Stimulated activated CD4-positive, alpha-beta T cell treated with anti-CD3 and anti-CD28 coated beads, Interleukin-15, amount 100 ng/mL, for 48 hours (primary cell): ENCODE results near the gene TMEM165.
A peak's percentile ranks its signal among the peaks of the same experiment; 100 is the strongest.

Experiments used
- DNase-seq, 2 donors: peaks; one replicate each; pipeline ENCODE4 v3.0.0-alpha.2; 2020; ENCODE audit warnings: low read depth in 2 of 2

TMEM165 gene

DNA sequence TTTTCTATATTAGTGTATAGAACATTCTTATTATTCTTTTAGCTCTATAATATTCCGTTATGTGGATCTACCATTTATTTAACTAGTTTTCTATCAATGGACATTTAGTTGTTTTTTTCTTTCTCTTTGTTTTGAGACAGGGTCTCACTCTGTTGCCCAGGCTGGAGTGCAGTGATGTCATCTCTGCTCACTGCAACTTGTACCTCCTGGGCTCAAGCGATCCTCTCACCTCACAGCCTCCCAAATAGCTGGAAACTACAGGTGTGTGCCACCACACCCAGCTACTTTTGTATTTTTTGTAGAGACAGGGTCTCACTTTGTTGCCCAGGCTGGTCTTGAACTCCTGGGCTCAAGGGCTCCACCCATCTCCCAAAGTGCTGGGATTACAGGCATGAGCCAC is 10.8 kb downstream of the TMEM165 start:
- no peak for DNase-seq

DNA sequence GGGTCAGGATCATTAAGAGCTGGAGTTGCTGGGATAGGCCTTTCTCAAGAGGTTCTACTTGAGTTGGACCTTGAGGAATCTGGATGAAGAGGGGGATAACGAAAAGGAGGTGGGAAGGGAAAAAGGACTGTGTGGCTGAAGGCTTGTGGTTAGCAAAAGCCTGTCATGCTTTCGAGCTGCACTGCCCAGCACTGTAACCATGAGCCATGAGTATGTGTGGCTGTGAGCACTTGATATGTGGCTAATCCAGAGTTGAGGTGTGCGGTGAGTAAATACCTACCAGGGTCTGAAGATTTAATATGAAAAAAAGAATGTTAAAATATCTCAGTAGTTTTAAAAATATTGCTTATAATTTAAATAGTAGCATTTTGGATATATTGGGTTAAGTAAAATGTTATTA is 11.4 kb downstream of the TMEM165 start:
- DNase-seq: no peak

DNA sequence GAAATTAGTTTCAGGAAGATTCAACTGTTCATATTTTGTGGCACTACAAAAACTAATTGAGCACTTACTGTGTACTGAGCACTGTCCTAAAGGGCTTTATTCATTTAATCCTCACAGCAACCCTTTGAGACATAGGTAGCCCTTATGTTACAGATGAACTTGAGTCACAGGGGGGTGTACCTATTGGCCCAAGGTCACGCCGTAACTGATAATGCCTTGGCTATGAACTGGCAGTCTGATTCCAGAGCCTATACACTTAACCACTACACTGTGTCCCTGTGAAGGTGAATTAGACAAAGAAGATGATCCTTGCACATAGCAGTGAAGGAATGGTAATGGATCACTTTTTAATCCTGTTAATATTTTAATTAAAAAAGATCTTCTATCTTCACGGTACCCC is 12.0 kb downstream of the TMEM165 start:
- no peak for DNase-seq

DNA sequence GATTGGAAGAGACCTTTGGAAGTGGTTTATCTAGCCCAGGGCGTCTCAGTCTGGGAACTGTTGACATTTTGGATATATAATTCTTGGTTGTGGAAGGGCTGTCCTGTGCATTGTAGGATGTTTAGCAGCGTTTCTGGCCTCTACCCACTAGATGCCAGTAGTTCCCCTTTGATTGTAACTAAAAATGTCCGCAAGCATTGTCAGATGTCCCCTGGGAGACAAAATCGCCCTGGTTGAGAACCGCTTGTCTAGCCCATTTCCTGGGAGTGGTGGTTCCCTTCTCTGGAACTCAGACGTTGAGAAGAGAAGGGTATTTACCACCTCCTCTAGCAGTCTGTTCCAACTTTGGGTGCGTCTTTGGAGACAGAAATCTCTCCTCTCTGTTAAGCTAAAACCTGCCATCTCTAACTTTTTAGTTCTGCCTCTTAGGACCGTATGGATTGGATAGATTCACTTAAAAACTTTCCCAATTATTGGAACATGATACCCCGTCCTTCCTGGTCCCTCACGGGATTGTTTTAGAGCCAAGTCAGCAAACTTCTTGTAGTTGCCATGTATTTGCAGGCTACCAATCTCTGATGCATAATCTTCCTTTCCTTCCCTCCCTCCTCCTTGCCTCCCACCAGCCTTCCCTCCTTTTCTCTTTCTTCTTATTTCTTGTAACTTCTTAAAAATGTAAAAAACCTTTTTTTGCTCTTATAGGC is 13.9 kb downstream of the TMEM165 start:
- DNase-seq: no peak

DNA sequence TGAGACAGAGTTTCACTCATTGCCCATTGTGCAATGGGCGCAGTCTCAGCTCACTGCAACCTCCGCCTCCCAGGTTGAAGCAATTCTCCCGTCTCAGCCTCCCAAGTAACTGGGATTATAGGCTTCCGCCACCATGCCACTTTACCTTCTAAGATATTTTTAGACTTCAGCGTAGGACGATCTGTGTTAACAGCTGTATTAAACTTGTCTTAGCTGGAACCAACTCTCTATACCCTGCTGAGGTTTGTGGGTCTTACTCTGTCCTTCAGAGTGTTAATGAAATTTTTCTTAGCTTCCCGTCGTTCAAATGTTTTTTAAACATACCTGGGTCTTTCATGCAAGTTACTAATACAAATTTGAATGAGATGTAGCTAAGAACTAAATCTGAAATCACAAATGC is 14.7 kb downstream of the TMEM165 start:
- DNase-seq: no peak

DNA sequence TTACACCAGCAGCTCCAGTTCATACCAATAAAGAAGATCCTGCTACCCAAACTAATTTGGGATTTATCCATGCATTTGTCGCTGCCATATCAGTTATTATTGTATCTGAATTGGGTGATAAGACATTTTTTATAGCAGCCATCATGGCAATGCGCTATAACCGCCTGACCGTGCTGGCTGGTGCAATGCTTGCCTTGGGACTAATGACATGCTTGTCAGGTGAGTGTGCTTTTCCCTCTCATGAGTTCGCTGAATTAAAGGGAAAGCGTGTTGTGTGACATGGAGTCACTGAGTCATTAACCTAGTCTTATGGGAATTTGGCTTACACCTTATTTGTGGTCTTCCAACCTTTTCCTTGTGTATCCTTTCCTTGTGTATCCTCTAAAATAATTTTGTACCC is 15.9 kb downstream of the TMEM165 start:
- no peak for DNase-seq

DNA sequence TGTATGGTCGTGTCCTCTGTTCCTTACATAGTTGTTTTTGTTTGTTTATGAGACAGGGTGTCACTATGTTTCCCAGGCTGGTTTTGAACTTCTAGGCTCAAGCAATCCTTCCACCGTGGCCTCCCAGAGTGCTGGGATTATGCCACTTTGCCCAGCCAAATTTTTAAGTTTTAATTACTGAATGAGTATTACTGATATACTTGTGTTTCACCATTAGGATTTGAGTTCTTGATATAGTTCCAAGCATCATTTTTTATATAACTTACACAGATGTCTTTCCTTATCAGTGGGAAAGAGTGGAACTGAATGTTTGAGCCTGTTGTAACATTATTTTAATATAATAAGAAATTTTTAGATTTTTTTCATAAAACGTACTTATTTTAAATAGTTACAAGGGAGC is 20.4 kb downstream of the TMEM165 start:
- DNase-seq: no peak

DNA sequence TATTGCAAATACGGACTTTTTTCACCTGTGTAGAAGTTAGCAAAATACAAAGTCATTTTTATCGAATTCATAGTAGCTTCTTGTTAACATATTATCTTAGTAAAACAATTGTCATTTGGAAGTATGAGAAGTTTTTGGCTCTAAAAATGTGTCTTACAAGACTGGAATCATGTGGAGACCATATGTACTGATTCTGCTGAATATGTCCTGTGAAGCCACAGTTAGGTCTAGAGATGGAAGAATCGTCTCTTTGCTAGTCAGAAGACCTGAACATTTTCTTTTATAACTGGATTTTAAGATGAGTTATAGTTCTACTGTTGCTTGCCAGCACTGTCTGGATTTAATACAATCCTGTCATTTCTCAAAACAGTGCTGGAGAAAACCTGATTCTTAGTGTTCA is 29.0 kb downstream of the TMEM165 start:
- DNase-seq: no peak

DNA sequence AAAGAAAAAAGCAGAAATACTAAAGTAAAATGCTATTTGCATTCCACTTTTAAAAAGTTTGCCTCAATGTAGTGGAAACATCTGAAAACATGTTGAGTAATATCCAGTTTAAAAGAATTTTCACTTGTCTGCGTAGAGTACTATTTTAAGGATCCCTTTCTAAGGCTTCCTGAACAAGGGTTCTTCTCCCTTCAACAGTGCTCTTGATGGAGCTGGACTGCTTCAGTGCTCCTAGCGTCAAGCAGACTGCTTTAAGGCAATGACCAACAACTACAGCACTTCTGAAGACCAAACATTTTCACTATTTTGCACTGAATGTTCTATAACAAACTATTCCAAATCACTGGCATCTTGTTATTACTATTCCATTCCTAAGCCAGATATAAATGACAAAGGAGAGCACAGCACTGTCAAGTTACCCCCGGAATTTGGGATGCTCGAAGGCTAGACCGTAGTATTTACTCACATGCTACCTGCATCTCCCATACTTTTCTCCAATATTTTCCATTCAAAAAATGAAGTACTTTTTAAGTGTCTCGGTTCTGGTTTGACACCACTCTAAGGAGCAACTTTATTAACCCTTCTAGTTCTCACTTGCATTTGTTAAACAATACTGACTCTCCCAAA is 36.1 kb downstream of the TMEM165 start:
- DNase-seq: no peak

DNA sequence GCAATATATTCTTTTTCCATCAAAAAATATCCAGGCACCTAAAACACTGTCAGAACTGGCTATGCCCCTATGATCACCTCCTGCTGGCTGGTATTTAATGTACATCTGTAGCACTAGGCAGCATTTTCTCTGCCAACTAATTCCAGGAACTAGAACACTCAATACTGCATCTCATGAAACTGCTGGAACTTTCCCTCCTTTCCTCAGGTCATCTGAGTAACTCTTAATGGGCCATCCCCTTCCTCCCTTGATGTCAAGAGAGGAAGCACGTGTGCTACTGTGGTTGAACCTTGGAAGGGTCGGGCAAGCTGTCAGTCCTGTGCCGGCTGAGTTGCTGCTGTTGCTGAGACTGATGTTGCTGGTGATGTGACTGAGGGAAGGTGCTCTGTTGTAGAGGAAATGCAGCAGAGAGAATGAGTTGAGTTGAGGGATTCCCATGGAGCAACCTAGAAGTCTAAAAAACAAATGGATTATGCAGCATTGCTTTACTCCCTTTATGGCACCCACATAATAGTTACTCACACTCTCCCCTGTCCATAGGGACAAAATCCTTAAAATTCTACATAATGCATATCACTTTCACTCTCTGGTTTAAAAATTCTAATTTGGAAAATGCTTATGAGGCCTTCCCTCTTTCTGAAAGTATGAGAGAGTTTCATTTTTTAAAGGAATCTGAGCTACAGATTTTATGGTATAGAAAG is 39.5 kb downstream of the TMEM165 start:
- DNase-seq: peak; percentile 7 to 8

DNA sequence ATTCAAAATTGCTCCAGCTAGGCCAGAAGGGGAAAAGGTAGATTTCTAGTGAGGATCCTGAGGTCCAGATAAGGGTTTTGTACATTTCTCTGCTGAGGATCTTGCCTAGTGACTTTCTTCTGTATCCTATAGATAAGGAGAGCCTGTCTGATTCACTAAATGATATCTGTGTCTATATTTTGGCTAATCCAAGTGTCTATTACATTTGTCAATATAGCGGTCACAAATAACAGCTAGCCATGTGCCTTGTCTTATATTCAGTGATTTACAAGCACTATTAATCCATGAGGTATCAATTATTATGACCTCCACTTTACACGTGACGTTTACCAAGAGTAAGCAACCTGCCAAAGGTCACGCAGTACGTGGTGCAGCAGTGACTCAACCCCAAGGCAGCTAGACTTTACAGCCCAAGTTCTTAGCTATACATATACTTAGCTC is 41.6 kb downstream of the TMEM165 start:
- DNase-seq: no peak

DNA sequence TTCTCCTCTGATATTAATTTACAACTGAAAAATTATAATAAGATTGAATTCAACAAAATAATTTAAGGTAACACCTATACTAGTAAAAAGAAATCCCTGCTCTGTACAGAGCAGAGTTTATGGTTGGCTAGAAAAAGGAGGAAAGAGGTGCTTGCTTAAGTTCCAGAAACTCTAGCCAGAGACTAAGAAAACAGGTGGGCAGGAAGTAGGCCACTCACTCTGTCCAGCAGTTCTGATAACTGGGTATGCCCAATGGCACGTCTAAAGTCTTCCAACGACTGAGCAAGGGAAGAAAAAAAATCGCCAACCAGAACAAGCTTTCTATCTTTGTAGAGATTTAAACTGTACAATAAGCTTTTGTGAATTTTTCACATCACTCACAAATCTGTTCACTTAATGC is 42.1 kb downstream of the TMEM165 start:
- no peak for DNase-seq

DNA sequence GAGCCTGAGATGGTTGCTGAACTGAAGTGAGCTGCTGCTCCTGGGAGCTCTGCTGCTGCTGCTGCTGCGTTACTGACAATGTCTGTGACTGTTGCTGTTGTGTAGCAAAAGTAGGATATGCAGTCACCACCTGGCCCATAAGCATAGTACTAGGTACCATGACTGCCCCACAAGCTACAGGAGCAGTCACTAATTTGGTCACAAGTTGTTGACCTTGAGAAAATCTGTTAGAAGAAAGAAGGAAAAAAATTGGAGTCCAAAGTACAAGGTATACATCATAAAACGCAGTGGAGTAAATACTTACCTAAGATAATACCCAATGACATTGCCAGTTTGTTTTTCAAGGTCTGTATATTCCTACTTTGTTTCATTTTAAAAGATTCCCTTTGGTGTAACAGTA is 42.6 kb downstream of the TMEM165 start:
- DNase-seq: no peak

DNA sequence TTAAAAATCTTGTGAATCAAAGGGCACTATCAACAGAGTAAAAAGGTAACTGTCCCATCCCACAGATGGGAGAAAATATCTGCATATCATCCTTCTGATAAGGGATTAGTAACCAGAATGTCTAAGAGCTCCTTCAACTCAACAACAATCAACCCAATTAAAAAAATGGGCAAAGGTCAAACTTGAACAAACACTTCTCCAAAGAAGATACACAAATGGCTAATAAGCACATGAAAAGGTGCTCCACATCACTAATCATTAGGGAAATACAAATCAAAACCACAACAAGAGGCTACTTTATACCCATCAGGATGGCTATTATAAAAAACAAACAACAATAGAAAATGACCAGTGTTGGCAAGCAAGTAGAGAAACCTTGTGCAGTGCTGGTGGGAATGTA is 43.3 kb downstream of the TMEM165 start:
- no peak for DNase-seq

DNA sequence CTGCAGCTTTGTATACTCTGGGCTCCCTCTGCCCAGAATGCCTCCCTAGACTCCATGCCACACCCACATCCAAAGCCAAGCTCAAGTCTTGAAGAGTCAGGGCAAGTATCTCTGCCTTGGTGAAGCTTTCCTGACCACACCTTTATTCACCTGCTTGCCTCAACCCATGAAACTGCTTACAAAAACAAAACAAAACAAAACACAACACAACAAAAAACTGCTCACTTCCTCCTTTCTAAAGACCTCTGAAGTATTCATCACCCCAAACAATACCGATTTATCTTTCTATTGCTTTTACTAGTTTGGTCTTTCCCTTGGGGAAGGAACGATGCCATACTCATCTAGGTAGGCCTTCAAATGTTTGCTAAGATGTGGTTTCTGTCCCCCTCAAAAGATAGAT is 45.0 kb downstream of the TMEM165 start:
- DNase-seq: no peak

DNA sequence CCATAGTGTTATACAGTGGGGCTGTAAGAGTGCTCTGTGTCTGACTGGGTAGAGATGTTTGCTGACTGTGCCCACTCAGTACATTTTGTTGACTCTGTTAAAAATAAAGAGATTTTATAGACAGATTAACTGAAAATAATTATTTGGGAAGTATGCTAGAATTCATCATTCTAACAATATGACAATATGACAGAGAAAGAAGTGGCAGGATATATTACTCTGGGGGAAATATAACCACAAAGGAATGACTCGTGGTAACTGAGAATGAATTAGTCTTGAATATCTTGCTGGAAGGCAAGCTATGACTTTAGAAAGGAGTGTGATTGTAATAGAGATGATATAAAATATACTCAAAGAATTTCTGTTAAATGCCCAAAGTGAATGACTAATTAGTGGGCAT is 46.8 kb downstream of the TMEM165 start:
- DNase-seq: no peak

DNA sequence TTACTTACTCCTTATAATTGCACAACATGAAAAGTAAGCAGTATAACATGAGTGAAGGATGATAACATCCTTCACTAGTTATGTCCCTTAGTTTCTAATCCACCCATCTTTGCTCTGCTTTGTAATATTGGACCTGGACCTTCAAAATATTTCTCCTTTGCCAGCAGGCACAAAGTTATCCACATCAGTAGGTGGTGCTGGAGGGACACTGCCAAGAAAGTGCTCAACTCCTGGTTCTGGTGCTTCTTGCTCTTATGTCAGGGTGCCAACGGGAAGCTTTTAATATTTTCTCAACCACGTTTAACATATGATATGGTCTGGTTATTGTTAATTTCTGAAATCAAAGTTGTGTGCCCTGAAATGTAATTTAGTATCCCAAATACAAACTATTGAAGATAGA is 49.1 kb downstream of the TMEM165 start:
- no peak for DNase-seq

DNA sequence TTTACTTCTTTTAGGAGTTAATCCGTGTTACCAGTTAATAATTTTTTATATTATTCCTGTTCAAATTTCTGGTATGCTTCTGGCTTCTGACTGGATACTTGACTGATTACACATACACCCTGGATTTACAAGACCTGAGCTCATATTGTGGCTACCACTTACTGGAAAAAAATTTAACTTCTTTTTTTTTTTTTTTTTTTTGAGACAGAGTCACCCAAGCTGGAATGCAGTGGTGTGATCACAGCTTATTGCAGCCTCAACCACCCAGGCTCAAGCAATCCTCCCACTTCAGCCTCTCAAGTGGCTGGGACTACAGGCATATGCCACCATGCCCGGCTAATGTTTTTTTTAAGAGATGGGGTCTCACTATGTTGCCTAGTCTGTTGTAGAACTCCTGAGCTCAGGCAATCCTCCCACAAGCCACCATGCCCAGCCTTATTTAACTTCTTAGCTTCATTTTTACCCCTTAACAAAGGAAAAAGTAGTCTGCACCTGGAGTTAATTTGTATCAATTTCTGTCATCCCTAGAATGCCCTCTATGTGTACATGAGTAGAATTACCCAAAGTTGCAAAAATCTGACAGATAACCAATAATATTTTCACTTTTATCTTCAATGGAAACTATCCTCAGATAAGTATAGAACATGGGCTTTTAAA is 50.3 kb downstream of the TMEM165 start:
- DNase-seq: no peak

DNA sequence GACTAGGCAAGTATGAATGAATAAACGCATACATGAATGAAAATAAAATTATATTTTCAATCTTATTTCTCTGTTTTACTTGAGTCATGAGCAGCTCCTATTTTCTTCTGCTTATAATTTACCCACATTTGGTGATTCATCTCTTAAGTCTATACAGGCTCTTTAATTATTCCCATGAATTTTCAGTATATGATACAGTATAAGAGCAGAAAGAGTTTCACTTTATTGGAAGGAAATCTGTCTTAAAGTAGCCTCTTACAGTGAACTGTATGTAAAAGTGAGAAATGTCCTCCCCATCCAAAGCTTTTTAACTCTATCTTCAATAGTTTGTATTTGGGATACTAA is 50.8 kb downstream of the TMEM165 start:
- DNase-seq: no peak

DNA sequence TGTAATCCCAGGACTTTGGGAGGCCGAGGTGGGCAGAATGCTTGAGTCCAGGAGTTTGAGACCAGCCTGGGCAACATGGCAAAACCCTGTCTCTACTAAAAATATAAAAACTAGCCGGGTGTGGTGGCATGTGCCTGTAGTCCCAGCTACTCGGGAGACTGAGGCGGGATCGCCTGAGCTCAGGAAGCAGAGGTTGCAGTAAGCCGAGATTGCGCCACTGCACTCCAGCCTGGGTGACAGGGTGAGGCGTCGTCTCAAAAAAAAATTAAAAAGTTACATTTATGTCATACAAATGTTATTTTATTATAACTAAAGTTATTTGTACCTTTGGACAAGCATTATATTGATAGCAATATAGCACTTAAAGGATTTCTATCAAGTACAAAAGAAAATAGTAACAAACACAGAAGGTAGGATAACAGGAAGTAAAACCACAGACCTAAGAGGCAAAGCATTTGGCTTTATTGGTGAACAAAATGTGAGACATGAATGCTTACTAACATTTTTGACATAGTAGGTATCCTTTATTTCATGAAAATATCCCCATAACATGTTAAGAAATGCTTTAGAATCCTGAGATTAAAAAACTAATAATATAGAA is 51.5 kb downstream of the TMEM165 start:
- no peak for DNase-seq

DNA sequence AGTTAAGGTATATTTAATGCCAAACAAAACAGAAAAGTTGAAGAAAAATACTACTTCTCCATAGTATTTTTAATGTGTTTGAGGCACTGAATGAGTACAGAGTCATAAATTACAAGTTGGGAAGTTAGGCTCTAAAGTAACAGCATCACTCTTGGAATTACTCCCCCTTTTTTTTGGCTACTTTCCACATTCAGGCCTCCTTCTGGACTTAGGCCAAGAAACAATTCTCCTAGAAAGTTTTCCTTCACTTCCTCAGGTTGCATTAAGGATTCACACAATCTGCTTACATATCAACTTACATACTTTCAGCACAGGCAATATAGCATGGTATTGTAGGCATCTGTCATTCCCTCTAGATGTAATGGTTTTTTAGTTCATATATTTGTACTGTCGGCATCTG is 52.1 kb downstream of the TMEM165 start:
- DNase-seq: no peak

DNA sequence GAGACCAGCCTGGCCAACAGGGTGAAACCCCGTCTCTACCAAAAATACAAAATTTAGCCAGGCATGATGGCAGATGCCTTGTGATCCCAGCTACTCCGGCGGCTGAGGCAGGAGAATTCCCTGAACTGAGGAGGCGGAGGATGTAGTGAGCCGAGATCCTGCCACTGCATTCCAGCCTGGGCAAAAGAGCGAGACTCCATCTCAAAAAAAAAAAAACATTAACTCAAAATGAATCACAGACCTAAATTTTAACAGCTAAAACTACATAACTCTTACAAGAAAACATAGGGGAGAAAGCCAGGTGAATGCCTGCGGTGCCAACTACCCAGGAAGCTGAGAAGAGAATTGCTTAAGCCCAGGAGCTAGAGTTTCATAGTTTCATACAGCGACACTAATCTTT is 54.8 kb downstream of the TMEM165 start:
- DNase-seq: no peak
